Activated T-helper 1 cell treated with anti-CD3 and anti-CD28 coated beads, Interleukin-2, amount 50 U/mL, for 16 hours (primary cell): ENCODE measurements around the gene NKAIN2.

Source experiments
- DNase-seq, 2 donors: peaks; one replicate each; pipeline ENCODE4 v3.0.0-alpha.2; 2020; ENCODE audit warnings: low read depth in 1 of 2, low spot score in 1 of 2

Gene NKAIN2

GRCh38 chr6:123803504-123804013, at the start of gene NKAIN2:
NKAIN2 (plus strand) TSS chr6:123803865.
- no peak for DNase-seq

GRCh38 chr6:123759472-123759871, 44.2 kb upstream of the NKAIN2 start:
- DNase-seq: no peak

- DNase-seq: no peak
These were observed 39.8 kb upstream of the NKAIN2 start for GRCh38 chr6:123763904-123764303.

GRCh38 chr6:123764722-123765121, 38.9 kb upstream of the NKAIN2 start:
- no peak for DNase-seq

GRCh38 chr6:123768921-123769320, 34.7 kb upstream of the NKAIN2 start:
- DNase-seq: no peak

- no peak for DNase-seq
These were observed 34.2 kb upstream of the NKAIN2 start for GRCh38 chr6:123769431-123769830.

GRCh38 chr6:123770247-123770949, 33.3 kb upstream of the NKAIN2 start:
- no peak for DNase-seq

GRCh38 chr6:123771126-123771525, 32.5 kb upstream of the NKAIN2 start:
- no peak for DNase-seq

- DNase-seq: no peak
These were observed 26.1 kb upstream of the NKAIN2 start for GRCh38 chr6:123777563-123777962.

GRCh38 chr6:123780021-123780420, 23.6 kb upstream of the NKAIN2 start:
- DNase-seq: no peak

GRCh38 chr6:123784330-123784729, 19.3 kb upstream of the NKAIN2 start:
- no peak for DNase-seq

GRCh38 chr6:123785039-123785438, 18.6 kb upstream of the NKAIN2 start:
- no peak for DNase-seq

- no peak for DNase-seq
These were observed 15.3 kb upstream of the NKAIN2 start for GRCh38 chr6:123788319-123788718.

GRCh38 chr6:123794190-123794589, 9.5 kb upstream of the NKAIN2 start:
- no peak for DNase-seq

GRCh38 chr6:123794799-123795198, 8.9 kb upstream of the NKAIN2 start:
- no peak for DNase-seq

- DNase-seq: no peak
These were observed 2.6 kb upstream of the NKAIN2 start for GRCh38 chr6:123801067-123801466.

- no peak for DNase-seq
These were observed 1.3 kb upstream of the NKAIN2 start for GRCh38 chr6:123802351-123802696.

- DNase-seq: peak in 1 of 2 donors; percentile 11
These were observed 765 bp upstream of the NKAIN2 start for GRCh38 chr6:123802697-123803503.

GRCh38 chr6:123804014-123804786, 535 bp downstream of the NKAIN2 start:
- DNase-seq: no peak

- DNase-seq: no peak
These were observed 1.3 kb downstream of the NKAIN2 start for GRCh38 chr6:123804787-123805540.

GRCh38 chr6:123805921-123806320, 2.3 kb downstream of the NKAIN2 start:
- DNase-seq: no peak
